H9 (cell line): ENCODE data around the gene HUWE1. TPM values are rescaled to one million over a fixed set of nuclear protein-coding genes. Genes with fewer than 3 reads are reported as not detected.

Experiments used
- DNase-seq: peaks from one replicate; pipeline ENCODE4 v3.0.0-alpha.2; 2017
- H2AFZ ChIP-seq: one replicate; pipeline ENCODE4 v1.6.1; 2013; ENCODE audit warnings: mild to moderate bottlenecking, low read length, control low read depth, moderate library complexity
- H2AK5ac ChIP-seq: 2 replicates; pipeline ENCODE4 v1.6.1; 2013; ENCODE audit warnings: low read length, control low read depth, mixed read lengths; ENCODE audit not compliant: insufficient read length
- H2BK120ac ChIP-seq: one replicate; pipeline ENCODE4 v1.6.1; 2013; ENCODE audit warnings: low read depth, mild to moderate bottlenecking, low read length, control low read depth, inconsistent platforms; ENCODE audit not compliant: poor library complexity, severe bottlenecking
- H2BK12ac ChIP-seq: 2 replicates; pipeline ENCODE4 v1.6.1; 2013; ENCODE audit warnings: low read length, control low read depth, mixed read lengths, low read depth; ENCODE audit not compliant: insufficient read length
- H2BK15ac ChIP-seq: 2 replicates; pipeline ENCODE4 v1.6.1; 2013; ENCODE audit warnings: low read depth, low read length, control low read depth
- H2BK20ac ChIP-seq: one replicate; pipeline ENCODE4 v1.6.1; 2013; ENCODE audit warnings: low read depth, mild to moderate bottlenecking, low read length, control low read depth, inconsistent platforms; ENCODE audit not compliant: poor library complexity, severe bottlenecking
- H2BK5ac ChIP-seq: 2 replicates; pipeline ENCODE4 v1.6.1; 2013; ENCODE audit warnings: low read length, control low read depth, mixed read lengths; ENCODE audit not compliant: insufficient read length
- H3K14ac ChIP-seq: 2 replicates; pipeline ENCODE4 v1.6.1; 2013; ENCODE audit warnings: low read length, control low read depth; ENCODE audit not compliant: insufficient read depth
- H3K18ac ChIP-seq: 2 replicates; pipeline ENCODE4 v1.6.1; 2013; ENCODE audit warnings: low read depth, mild to moderate bottlenecking, mixed read lengths, low read length, control low read depth; ENCODE audit not compliant: insufficient read length
- H3K23ac ChIP-seq: 2 replicates; pipeline ENCODE4 v1.6.1; 2013; ENCODE audit warnings: low read length, control low read depth, mixed read lengths, low read depth; ENCODE audit not compliant: insufficient read length
- H3K23me2 ChIP-seq: 2 replicates; pipeline ENCODE4 v1.6.1; 2013; ENCODE audit warnings: low read depth, mild to moderate bottlenecking, mixed read lengths, low read length, control low read depth; ENCODE audit not compliant: insufficient read length, poor library complexity, severe bottlenecking
- H3K27ac ChIP-seq: 2 replicates; pipeline ENCODE4 v1.5.1; 2013; ENCODE audit warnings: low read length, control low read depth, mixed read lengths, low read depth; ENCODE audit not compliant: insufficient read length
- H3K27me3 ChIP-seq: 2 replicates; pipeline ENCODE4 v1.6.1; 2013; ENCODE audit warnings: low read length, control low read depth, inconsistent platforms; ENCODE audit not compliant: insufficient read depth
- H3K4ac ChIP-seq: 2 replicates; pipeline ENCODE4 v1.6.1; 2013; ENCODE audit warnings: low read depth, mild to moderate bottlenecking, control low read depth, inconsistent platforms, low read length, moderate library complexity
- H3K4me1 ChIP-seq: 2 replicates; pipeline ENCODE4 v1.6.1; 2013; ENCODE audit warnings: low read length, control low read depth, inconsistent platforms; ENCODE audit not compliant: insufficient read depth
- H3K4me2 ChIP-seq: 2 replicates; pipeline ENCODE4 v1.6.1; 2013; ENCODE audit warnings: low read length, control low read depth, mixed read lengths; ENCODE audit not compliant: insufficient read length, insufficient read depth
- H3K56ac ChIP-seq: 2 replicates; pipeline ENCODE4 v1.6.1; 2013; ENCODE audit warnings: low read depth, mild to moderate bottlenecking, mixed read lengths, low read length, control low read depth; ENCODE audit not compliant: insufficient read length
- H3K79me1 ChIP-seq: 2 replicates; pipeline ENCODE4 v1.6.1; 2013; ENCODE audit warnings: low read depth, mild to moderate bottlenecking, moderate library complexity, low read length, control low read depth, inconsistent platforms; ENCODE audit not compliant: insufficient read depth, poor library complexity, severe bottlenecking
- H3K79me2 ChIP-seq: 2 replicates; pipeline ENCODE4 v1.6.1; 2013; ENCODE audit warnings: low read length, control low read depth, inconsistent platforms; ENCODE audit not compliant: insufficient read depth
- H3K9ac ChIP-seq: 2 replicates; pipeline ENCODE4 v1.6.1; 2013; ENCODE audit warnings: low read length, control low read depth, mixed read lengths; ENCODE audit not compliant: insufficient read length; ENCODE audit errors: extremely low read depth
- H3K9me3 ChIP-seq: one replicate; pipeline ENCODE4 v1.6.1; 2013; ENCODE audit warnings: low read depth, low read length, inconsistent platforms; ENCODE audit not compliant: control insufficient read depth
- H3T11ph ChIP-seq: one replicate; pipeline ENCODE4 v1.6.1; 2013; ENCODE audit warnings: mild to moderate bottlenecking, low read length, control low read depth, inconsistent platforms
- H4K20me1 ChIP-seq: one replicate; pipeline ENCODE4 v1.6.1; 2013; ENCODE audit not compliant: control insufficient read depth, insufficient read length, insufficient read depth
- H4K5ac ChIP-seq: 2 replicates; pipeline ENCODE4 v1.6.1; 2013; ENCODE audit warnings: low read depth, mild to moderate bottlenecking, mixed read lengths, low read length, control low read depth; ENCODE audit not compliant: insufficient read length
- H4K8ac ChIP-seq: replicated peaks from 2 replicates; pipeline ENCODE4 v1.6.1; 2013; ENCODE audit warnings: low read length, control low read depth, mixed read lengths, low read depth; ENCODE audit not compliant: insufficient read length
- H4K91ac ChIP-seq: 2 replicates; pipeline ENCODE4 v1.6.1; 2013; ENCODE audit warnings: low read depth, mild to moderate bottlenecking, moderate library complexity, mixed read lengths, low read length, control low read depth; ENCODE audit not compliant: insufficient read length
- H3K27ac Mint-ChIP-seq, 3 experiments: 2 replicates in 2 of 3; 3 replicates in 1 of 3; pipeline ENCODE4 v1.8.0; 2020 to 2021; ENCODE audit warnings: mixed read lengths in 3 of 3, mild to moderate bottlenecking in 1 of 3, moderate library complexity in 1 of 3
- H3K27me3 Mint-ChIP-seq: 2 replicates; pipeline ENCODE4 v1.8.0; 2021; ENCODE audit warnings: low read depth, mild to moderate bottlenecking, moderate library complexity, mixed read lengths
- H3K36me3 Mint-ChIP-seq, 3 experiments: 2 replicates in 2 of 3; 3 replicates in 1 of 3; pipeline ENCODE4 v1.8.0; 2020 to 2021; ENCODE audit warnings: low read depth in 3 of 3, mixed read lengths in 3 of 3; ENCODE audit not compliant: insufficient read depth in 1 of 3
- H3K4me1 Mint-ChIP-seq, 2 experiments: 2 replicates each; pipeline ENCODE4 v1.8.0; 2020; ENCODE audit warnings: mixed read lengths in 2 of 2
- H3K4me3 Mint-ChIP-seq, 2 experiments: 2 replicates in 1 of 2; 3 replicates in 1 of 2; pipeline ENCODE4 v1.8.0; 2020 to 2021; ENCODE audit warnings: mild to moderate bottlenecking in 2 of 2, mixed read lengths in 2 of 2, moderate library complexity in 1 of 2
- H3K9me3 Mint-ChIP-seq, 2 experiments: 2 replicates in 1 of 2; 3 replicates in 1 of 2; pipeline ENCODE4 v1.8.0; 2020; ENCODE audit warnings: mild to moderate bottlenecking in 2 of 2, mixed read lengths in 2 of 2, moderate library complexity in 1 of 2
- CTCF ChIP-seq: fragments of 200-600 bp; sonication (generic); conservative IDR thresholded peaks from 3 replicates; pipeline ENCODE4 v1.8.0; 2021; ENCODE audit warnings: antibody characterized with exemption, mild to moderate bottlenecking
- WGBS: extraction: QIAGEN DNeasy Blood & Tissue Kit; methylation state at CpG from one replicate; pipeline ENCODE4 v1.1.7; 2013; ENCODE audit warnings: missing lambda C conversion rate, low lambda C conversion rate, mixed read lengths; ENCODE audit not compliant: insufficient read length; ENCODE audit errors: extremely low coverage; 5-methylcytosine and 5-hydroxymethylcytosine counted together
- total RNA-seq: library from RNA; stranded (reverse); gene quantifications from 2 replicates; pipeline ENCODE4 v1.2.1, GENCODE V29; 2021

Gene HUWE1
- total RNA-seq, 1 experiment from 2014 or later = 230 TPM

GRCh38 chrX:53732797-53733196 is 46.3 kb upstream of the HUWE1 start:
- Histone ChIP-seq H2AK5ac (no peak overlapping the region), H2BK12ac (no peak overlapping the region), H3K14ac (no peak overlapping the region), H3K23me2 (no peaks in the 10 kb centered on the region), H2BK5ac (no peak overlapping the region), H2AFZ (no peak overlapping the region), H2BK15ac (no peak overlapping the region), H3K23ac (no peak overlapping the region), H4K8ac (no peak overlapping the region), H3K4ac (no peak overlapping the region), H3K79me2 (no peaks in the 10 kb centered on the region), H4K91ac (no peak overlapping the region), H3K27ac (no peak overlapping the region), H4K20me1 (no peaks in the 10 kb centered on the region), H3K4me2 (no peak overlapping the region), H3K18ac (no peak overlapping the region), H3T11ph (no peak overlapping the region), H3K79me1 (no peaks in the 10 kb centered on the region), H3K27me3 (no peaks in the 10 kb centered on the region), H4K5ac (no peak overlapping the region), H2BK20ac (no peak overlapping the region), H3K9me3 (peaks cover 25% of the 10 kb centered on the region), H3K9ac (no peak overlapping the region), H3K4me1 (no peaks in the 10 kb centered on the region), H3K56ac (no peak overlapping the region), H2BK120ac (no peak overlapping the region)
- H3K36me3 Mint-ChIP-seq = peaks cover 0 to 3% (median 3%) of the 10 kb centered on the region in 3 experiments; a peak in 4 of 7 replicates
- H3K27ac Mint-ChIP-seq = no peak overlapping the region
- no peak for DNase-seq
- WGBS = no CpG with 5 or more reads among the region's 2 CpGs
- H3K4me1 Mint-ChIP-seq = no peaks in the 10 kb centered on the region
- peaks cover 2% of the 10 kb centered on the region; the same call in 1 of the 2 replicates for H3K27me3 Mint-ChIP-seq
- no peak overlapping the region for H3K4me3 Mint-ChIP-seq
- TF ChIP-seq CTCF = no peak
- peaks cover 70 to 76% of the 10 kb centered on the region in 2 experiments for H3K9me3 Mint-ChIP-seq
